Measurements from ENCODE around the gene MLC1.

The MLC1 gene

GRCh38 chr22:50014053-50014501 is 71.1 kb downstream of the MLC1 start:
- Histone ChIP-seq H2AFZ (ENCODE audit: low read length) (no peak overlapping the region), H4K8ac (ENCODE audit: low read depth, low read length) (no peak overlapping the region), H3K23ac (ENCODE audit: low read depth, low read length, poor library complexity) (peak overlapping the region; percentile 52), H2BK5ac (ENCODE audit: low read length) (no peak overlapping the region), H2BK15ac (ENCODE audit: low read length) (no peak overlapping the region), H3K4me3 (ENCODE audit: low read length in 2 of 2) (no peak overlapping the region), H3K79me1 (ENCODE audit: low read depth, low read length) (no peaks in the 10 kb centered on the region), H2BK12ac (ENCODE audit: low read length) (no peak overlapping the region), H3K4me1 (ENCODE audit: control insufficient read depth in 2 of 2, insufficient read depth in 1 of 2, low read depth in 1 of 2, low read length in 2 of 2) (peaks cover 4 to 10% of the 10 kb centered on the region in 2 donors), H3K36me3 (replicated peaks in 1 of 2; ENCODE audit: control insufficient read depth in 2 of 2, insufficient read depth in 2 of 2, low read length in 2 of 2) (no peaks in the 10 kb centered on the region), H3K18ac (ENCODE audit: low read length) (peak overlapping the region; percentile 87), H2BK120ac (ENCODE audit: low read depth, low read length) (no peak overlapping the region), H3K4me2 (ENCODE audit: insufficient read depth, low read length, poor library complexity, severe bottlenecking) (no peak overlapping the region), H3K27ac (replicated peaks; ENCODE audit: low read length) (no peak overlapping the region), H3K9me3 (replicated peaks in 1 of 2; ENCODE audit: control insufficient read depth in 2 of 2, insufficient read depth in 1 of 2, low read depth in 1 of 2, low read length in 2 of 2) (peaks cover 0 to 3% of the 10 kb centered on the region in 2 donors), H3K27me3 (ENCODE audit: control insufficient read depth in 3 of 3, insufficient read depth in 3 of 3, low read depth in 1 of 3, low read length in 3 of 3) (peaks cover 13 to 93% (median 69%) of the 10 kb centered on the region in 3 experiments), H3K4ac (ENCODE audit: low read length) (no peak overlapping the region), H2AK5ac (ENCODE audit: low read depth, low read length) (no peak overlapping the region), H3K9ac (ENCODE audit: low read depth, low read length, poor library complexity) (peak overlapping the region; percentile 32), H3K14ac (ENCODE audit: low read length) (no peak overlapping the region), H4K91ac (ENCODE audit: low read depth, low read length, poor library complexity) (no peak overlapping the region)
- WGBS, 2 donors (ENCODE audit: extremely low coverage in 2 of 2, insufficient read length in 2 of 2, insufficient replicate concordance in 1 of 2): no CpG with 5 or more reads among the region's 16 CpGs
- no peak for DNase-seq (ENCODE audit: low spot score)

DNA sequence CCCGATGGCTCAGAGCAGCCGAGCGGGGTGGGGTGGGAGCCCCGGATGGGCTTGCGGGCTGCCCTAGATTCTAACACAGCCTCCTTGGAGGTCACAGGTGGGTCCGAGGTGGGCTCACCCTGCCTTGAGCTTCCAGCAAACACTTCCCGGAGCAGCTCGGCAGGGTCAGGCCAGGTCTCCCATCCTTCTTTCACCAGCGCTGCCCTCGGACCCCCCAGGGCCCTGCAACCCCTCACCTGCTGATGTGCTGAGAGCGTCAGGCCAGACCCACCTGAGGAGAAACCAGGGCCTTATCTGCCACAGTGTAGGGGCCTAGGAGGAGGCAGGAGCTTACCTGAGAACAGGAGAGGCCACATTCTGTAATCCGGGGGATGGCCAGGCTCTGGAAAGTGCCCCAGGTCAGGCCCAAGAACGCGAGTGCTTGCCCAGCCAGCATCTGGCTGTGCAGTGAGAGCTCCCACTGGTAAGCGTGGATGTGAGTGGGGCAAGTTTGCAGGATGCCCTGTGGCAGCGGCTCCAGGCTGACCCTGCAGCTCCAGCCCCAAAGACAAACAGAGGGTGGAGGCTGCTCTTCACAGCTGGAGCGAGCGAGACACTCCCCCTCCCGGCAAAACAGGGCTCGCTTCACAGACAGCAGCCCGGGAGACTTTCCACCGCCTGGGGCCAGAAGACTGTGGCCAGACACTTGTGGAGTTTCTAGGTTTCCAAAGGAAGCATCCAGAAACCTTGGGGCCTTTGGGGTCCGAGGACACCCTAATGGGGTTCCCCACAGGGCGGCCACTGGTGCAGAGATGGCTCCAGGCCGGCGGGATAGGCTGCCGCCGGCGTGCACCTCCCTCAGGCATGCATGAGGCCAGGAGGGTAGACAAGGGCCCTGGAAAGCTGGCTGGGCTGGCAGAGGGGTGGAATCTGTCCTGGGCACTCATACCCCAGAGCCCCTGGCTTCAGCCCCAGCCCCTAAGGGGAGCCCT is 72.7 kb downstream of the MLC1 start, which contains the start of gene IL17REL:
IL17REL (minus strand) TSS at position 555 of the 971 bp plus-strand sequence; CDS start at position 436, 119 bp downstream.
- Histone ChIP-seq H3K4me3 (ENCODE audit: low read length in 2 of 2) (no peak within 1 kb of the TSS), H3K4ac (ENCODE audit: low read length) (no peak within 1 kb of the TSS), H3K27ac (replicated peaks; ENCODE audit: low read length) (no peak within 1 kb of the TSS), H3K36me3 (replicated peaks in 1 of 2; ENCODE audit: control insufficient read depth in 2 of 2, insufficient read depth in 2 of 2, low read length in 2 of 2) (no peaks in the 10 kb centered on the region), H2BK5ac (ENCODE audit: low read length) (no peak within 1 kb of the TSS), H3K79me1 (ENCODE audit: low read depth, low read length) (no peaks in the 10 kb centered on the region), H3K27me3 (ENCODE audit: control insufficient read depth in 3 of 3, insufficient read depth in 3 of 3, low read depth in 1 of 3, low read length in 3 of 3) (peaks cover 13 to 93% (median 67%) of the 10 kb centered on the region in 3 experiments), H3K23ac (ENCODE audit: low read depth, low read length, poor library complexity) (peak within 1 kb of the TSS; percentile 59), H4K91ac (ENCODE audit: low read depth, low read length, poor library complexity) (no peak within 1 kb of the TSS), H3K4me2 (ENCODE audit: insufficient read depth, low read length, poor library complexity, severe bottlenecking) (no peak within 1 kb of the TSS), H3K14ac (ENCODE audit: low read length) (peak within 1 kb of the TSS; percentile 47), H4K8ac (ENCODE audit: low read depth, low read length) (no peak within 1 kb of the TSS), H2BK120ac (ENCODE audit: low read depth, low read length) (no peak within 1 kb of the TSS), H3K4me1 (ENCODE audit: control insufficient read depth in 2 of 2, insufficient read depth in 1 of 2, low read depth in 1 of 2, low read length in 2 of 2) (peaks cover 4 to 10% of the 10 kb centered on the region in 2 donors), H2BK15ac (ENCODE audit: low read length) (peak within 1 kb of the TSS; percentile 38), H3K9ac (ENCODE audit: low read depth, low read length, poor library complexity) (peak within 1 kb of the TSS; percentile 70), H3K9me3 (replicated peaks in 1 of 2; ENCODE audit: control insufficient read depth in 2 of 2, insufficient read depth in 1 of 2, low read depth in 1 of 2, low read length in 2 of 2) (peaks cover 0 to 3% of the 10 kb centered on the region in 2 donors), H2AFZ (ENCODE audit: low read length) (no peak within 1 kb of the TSS), H3K18ac (ENCODE audit: low read length) (peak within 1 kb of the TSS; percentile 76), H2BK12ac (ENCODE audit: low read length) (peak within 1 kb of the TSS; percentile 63), H2AK5ac (ENCODE audit: low read depth, low read length) (peak within 1 kb of the TSS; percentile 80)
- no CpG with 5 or more reads among the region's 29 CpGs for WGBS, 2 donors (ENCODE audit: extremely low coverage in 2 of 2, insufficient read length in 2 of 2, insufficient replicate concordance in 1 of 2)
- DNase-seq (ENCODE audit: low spot score): no peak

DNA sequence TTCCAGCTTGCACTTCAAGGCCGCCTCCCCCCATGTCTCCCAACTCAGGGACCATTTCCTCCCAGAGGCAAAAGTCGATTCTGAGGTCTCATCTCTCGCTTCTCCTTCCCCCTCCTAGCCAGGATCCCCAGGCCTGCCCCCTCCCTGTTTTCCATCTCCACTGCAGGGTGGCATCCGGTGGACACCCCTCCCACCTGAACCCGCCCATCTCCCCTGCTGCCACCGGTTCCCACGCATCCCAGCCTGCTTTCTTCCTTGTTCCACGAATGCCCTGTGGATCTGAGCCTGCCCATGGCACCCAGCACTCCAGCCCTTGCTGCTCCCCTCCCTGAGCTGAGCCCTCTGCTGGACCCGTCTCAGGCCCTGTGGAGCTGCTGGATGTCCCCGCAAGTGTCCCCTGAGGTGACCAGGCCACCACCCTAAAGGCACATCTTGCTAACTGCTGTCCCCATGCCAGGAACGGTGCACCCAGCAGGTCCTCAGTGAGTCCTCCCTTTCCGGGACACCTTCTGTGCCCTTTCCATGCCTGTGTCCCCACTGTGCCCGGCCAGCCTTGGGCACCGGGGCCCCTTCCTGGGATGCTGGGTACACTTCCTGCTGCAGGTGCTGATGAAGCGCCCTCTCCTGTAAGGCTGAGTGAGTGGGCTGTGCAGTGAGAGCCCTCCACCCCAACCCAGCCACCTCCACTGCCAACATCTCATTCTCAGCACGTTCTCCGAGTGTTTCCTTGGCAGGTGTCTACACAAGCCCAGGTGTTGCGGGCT is 73.6 kb downstream of the MLC1 start:
- Histone ChIP-seq H4K91ac (ENCODE audit: low read depth, low read length, poor library complexity) (no peak overlapping the region), H3K79me1 (ENCODE audit: low read depth, low read length) (no peaks in the 10 kb centered on the region), H3K9me3 (replicated peaks in 1 of 2; ENCODE audit: control insufficient read depth in 2 of 2, insufficient read depth in 1 of 2, low read depth in 1 of 2, low read length in 2 of 2) (peaks cover 0 to 3% of the 10 kb centered on the region in 2 donors), H3K9ac (ENCODE audit: low read depth, low read length, poor library complexity) (peak overlapping the region; percentile 70), H3K36me3 (replicated peaks in 1 of 2; ENCODE audit: control insufficient read depth in 2 of 2, insufficient read depth in 2 of 2, low read length in 2 of 2) (no peaks in the 10 kb centered on the region), H3K4ac (ENCODE audit: low read length) (no peak overlapping the region), H2BK120ac (ENCODE audit: low read depth, low read length) (no peak overlapping the region), H2BK5ac (ENCODE audit: low read length) (no peak overlapping the region), H3K27me3 (ENCODE audit: control insufficient read depth in 3 of 3, insufficient read depth in 3 of 3, low read depth in 1 of 3, low read length in 3 of 3) (peaks cover 13 to 90% (median 63%) of the 10 kb centered on the region in 3 experiments), H3K4me2 (ENCODE audit: insufficient read depth, low read length, poor library complexity, severe bottlenecking) (no peak overlapping the region), H4K8ac (ENCODE audit: low read depth, low read length) (no peak overlapping the region), H3K4me1 (ENCODE audit: control insufficient read depth in 2 of 2, insufficient read depth in 1 of 2, low read depth in 1 of 2, low read length in 2 of 2) (peaks cover 4 to 10% of the 10 kb centered on the region in 2 donors), H3K27ac (replicated peaks; ENCODE audit: low read length) (no peak overlapping the region), H3K14ac (ENCODE audit: low read length) (peak overlapping the region; percentile 47), H2BK15ac (ENCODE audit: low read length) (peak overlapping the region; percentile 38), H2AFZ (ENCODE audit: low read length) (no peak overlapping the region), H3K23ac (ENCODE audit: low read depth, low read length, poor library complexity) (peak overlapping the region; percentile 59), H3K4me3 (ENCODE audit: low read length in 2 of 2) (no peak overlapping the region), H2AK5ac (ENCODE audit: low read depth, low read length) (peak overlapping the region; percentile 58), H3K18ac (ENCODE audit: low read length) (peak overlapping the region; percentile 76), H2BK12ac (ENCODE audit: low read length) (peak overlapping the region; percentile 63)
- no CpG with 5 or more reads among the region's 18 CpGs for WGBS, 2 donors (ENCODE audit: extremely low coverage in 2 of 2, insufficient read length in 2 of 2, insufficient replicate concordance in 1 of 2)
- no peak for DNase-seq (ENCODE audit: low spot score)
